ENCODE results near the gene SIGLEC5.

- peak; percentile 80 for TF ChIP-seq CTCF (conservative IDR thresholded peaks at IDR 0.05)
- no peak for TF ChIP-seq ZFX (IDR thresholded peaks at IDR 0.05)
Observed at GRCh38 chr19:51660975-51661600, 30.9 kb upstream of the SIGLEC5 start.

Data from C4-2B (cell line).